ENCODE results near the gene TTC23. TPM values are rescaled to one million over a fixed set of nuclear protein-coding genes. Genes with fewer than 3 reads are reported as not detected.

TTC23 gene
- total RNA-seq, 1 donor from 2014 or later: 7.8 TPM

DNA sequence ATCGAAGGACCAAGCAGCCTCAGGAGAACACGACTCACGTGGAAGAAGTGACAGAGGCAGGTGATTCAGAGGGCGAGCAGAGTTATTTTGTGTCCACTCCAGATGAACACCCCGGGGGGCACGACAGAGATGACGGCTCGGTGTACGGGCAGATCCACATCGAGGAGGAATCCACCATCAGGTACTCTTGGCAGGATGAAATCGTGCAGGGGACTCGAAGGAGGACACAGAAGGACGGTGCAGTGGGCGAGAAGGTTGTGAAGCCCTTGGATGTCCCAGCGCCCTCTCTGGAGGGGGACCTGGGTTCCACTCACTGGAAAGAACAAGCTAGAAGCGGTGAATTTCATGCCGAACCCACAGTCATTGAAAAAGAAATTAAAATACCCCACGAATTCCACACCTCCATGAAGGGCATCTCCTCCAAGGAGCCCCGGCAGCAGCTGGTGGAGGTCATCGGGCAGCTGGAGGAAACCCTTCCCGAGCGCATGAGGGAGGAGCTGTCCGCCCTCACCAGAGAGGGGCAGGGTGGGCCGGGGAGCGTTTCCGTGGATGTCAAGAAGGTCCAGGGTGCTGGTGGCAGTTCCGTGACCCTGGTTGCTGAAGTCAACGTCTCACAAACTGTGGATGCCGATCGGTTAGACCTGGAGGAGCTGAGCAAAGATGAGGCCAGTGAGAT is 118.5 kb downstream of the TTC23 start:
- peaks cover 15% of the 10 kb centered on the region for H3K36me3 Mint-ChIP-seq (ENCODE audit: unreplicated experiment)
- peaks cover 8% of the 10 kb centered on the region for H3K27me3 Mint-ChIP-seq (ENCODE audit: unreplicated experiment)
- TF ChIP-seq, protein P1, sequence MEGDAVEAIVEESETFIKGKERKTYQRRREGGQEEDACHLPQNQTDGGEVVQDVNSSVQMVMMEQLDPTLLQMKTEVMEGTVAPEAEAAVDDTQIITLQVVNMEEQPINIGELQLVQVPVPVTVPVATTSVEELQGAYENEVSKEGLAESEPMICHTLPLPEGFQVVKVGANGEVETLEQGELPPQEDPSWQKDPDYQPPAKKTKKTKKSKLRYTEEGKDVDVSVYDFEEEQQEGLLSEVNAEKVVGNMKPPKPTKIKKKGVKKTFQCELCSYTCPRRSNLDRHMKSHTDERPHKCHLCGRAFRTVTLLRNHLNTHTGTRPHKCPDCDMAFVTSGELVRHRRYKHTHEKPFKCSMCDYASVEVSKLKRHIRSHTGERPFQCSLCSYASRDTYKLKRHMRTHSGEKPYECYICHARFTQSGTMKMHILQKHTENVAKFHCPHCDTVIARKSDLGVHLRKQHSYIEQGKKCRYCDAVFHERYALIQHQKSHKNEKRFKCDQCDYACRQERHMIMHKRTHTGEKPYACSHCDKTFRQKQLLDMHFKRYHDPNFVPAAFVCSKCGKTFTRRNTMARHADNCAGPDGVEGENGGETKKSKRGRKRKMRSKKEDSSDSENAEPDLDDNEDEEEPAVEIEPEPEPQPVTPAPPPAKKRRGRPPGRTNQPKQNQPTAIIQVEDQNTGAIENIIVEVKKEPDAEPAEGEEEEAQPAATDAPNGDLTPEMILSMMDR (IDR thresholded peaks at IDR 0.05; ENCODE audit: partially characterized antibody, unreplicated experiment): no peak
- H3K27ac Mint-ChIP-seq (ENCODE audit: unreplicated experiment): no peak overlapping the region
- H3K4me3 Mint-ChIP-seq (ENCODE audit: unreplicated experiment): no peak overlapping the region
- DNase-seq: no peak
- H3K9me3 Mint-ChIP-seq (ENCODE audit: unreplicated experiment): peaks cover 9% of the 10 kb centered on the region
- H3K4me1 Mint-ChIP-seq (ENCODE audit: low read depth, unreplicated experiment): peaks cover 12% of the 10 kb centered on the region

DNA sequence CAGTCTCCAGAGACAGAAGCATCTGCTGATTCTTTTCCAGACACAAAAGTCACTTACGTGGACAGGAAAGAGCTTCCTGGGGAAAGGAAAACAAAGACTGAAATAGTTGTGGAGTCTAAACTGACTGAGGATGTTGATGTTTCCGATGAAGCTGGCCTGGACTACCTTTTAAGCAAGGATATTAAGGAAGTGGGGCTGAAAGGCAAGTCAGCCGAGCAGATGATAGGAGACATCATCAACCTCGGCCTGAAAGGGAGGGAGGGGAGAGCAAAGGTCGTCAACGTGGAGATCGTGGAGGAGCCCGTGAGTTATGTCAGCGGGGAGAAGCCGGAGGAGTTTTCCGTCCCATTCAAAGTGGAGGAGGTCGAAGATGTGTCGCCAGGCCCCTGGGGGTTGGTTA is 119.1 kb downstream of the TTC23 start:
- no peak overlapping the region for H3K27ac Mint-ChIP-seq (ENCODE audit: unreplicated experiment)
- peaks cover 12% of the 10 kb centered on the region for H3K4me1 Mint-ChIP-seq (ENCODE audit: low read depth, unreplicated experiment)
- H3K36me3 Mint-ChIP-seq (ENCODE audit: unreplicated experiment): peaks cover 15% of the 10 kb centered on the region
- DNase-seq: no peak
- H3K9me3 Mint-ChIP-seq (ENCODE audit: unreplicated experiment): peaks cover 9% of the 10 kb centered on the region
- H3K4me3 Mint-ChIP-seq (ENCODE audit: unreplicated experiment): no peak overlapping the region
- peaks cover 8% of the 10 kb centered on the region for H3K27me3 Mint-ChIP-seq (ENCODE audit: unreplicated experiment)
- TF ChIP-seq, protein P1 (IDR thresholded peaks at IDR 0.05; ENCODE audit: partially characterized antibody, unreplicated experiment): no peak

DNA sequence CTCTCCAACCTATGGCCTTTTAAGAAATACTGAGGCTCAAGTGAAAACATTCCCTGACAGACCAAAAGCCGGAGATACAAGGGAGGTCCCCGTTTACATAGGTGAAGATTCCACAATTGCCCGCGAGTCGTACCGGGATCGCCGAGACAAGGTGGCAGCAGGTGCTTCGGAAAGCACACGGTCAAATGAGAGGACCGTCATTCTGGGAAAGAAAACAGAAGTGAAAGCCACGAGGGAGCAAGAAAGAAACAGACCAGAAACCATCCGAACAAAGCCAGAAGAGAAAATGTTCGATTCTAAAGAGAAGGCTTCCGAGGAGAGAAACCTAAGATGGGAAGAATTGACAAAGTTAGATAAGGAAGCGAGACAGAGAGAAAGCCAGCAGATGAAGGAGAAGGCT is 119.7 kb downstream of the TTC23 start:
- no peak for DNase-seq
- Mint-ChIP-seq H3K27me3 (ENCODE audit: unreplicated experiment) (peaks cover 8% of the 10 kb centered on the region), H3K9me3 (ENCODE audit: unreplicated experiment) (peaks cover 9% of the 10 kb centered on the region), H3K36me3 (ENCODE audit: unreplicated experiment) (peaks cover 15% of the 10 kb centered on the region), H3K4me3 (ENCODE audit: unreplicated experiment) (no peak overlapping the region), H3K27ac (ENCODE audit: unreplicated experiment) (no peak overlapping the region), H3K4me1 (ENCODE audit: low read depth, unreplicated experiment) (peaks cover 12% of the 10 kb centered on the region)
- TF ChIP-seq, protein P1 (IDR thresholded peaks at IDR 0.05; ENCODE audit: partially characterized antibody, unreplicated experiment): no peak

DNA sequence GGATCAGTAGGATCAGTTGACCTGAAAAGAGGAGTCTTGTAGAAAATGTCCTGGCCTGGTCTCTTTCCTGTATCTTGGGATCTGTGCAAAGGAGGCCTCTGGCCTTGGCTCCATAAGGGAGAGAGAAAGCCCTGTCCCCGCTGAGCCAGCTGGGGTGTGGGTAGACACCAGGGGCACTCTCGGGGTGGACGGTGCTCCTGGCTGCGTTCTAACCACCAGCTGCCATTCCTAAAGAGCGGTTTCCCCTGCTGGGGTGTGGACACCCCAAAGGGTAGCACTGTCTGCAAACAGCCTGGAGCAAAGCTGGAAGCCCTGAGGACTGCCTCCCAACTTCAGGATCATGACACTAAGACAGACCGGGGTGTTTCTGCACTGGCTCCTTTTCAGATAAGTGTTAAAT is 121.0 kb downstream of the TTC23 start:
- H3K27me3 Mint-ChIP-seq (ENCODE audit: unreplicated experiment): peaks cover 5% of the 10 kb centered on the region
- H3K9me3 Mint-ChIP-seq (ENCODE audit: unreplicated experiment): peaks cover 9% of the 10 kb centered on the region
- no peak for DNase-seq
- no peak overlapping the region for H3K4me3 Mint-ChIP-seq (ENCODE audit: unreplicated experiment)
- H3K27ac Mint-ChIP-seq (ENCODE audit: unreplicated experiment): no peak overlapping the region
- TF ChIP-seq, protein P1 (IDR thresholded peaks at IDR 0.05; ENCODE audit: partially characterized antibody, unreplicated experiment): no peak
- peaks cover 18% of the 10 kb centered on the region for H3K4me1 Mint-ChIP-seq (ENCODE audit: low read depth, unreplicated experiment)
- peaks cover 15% of the 10 kb centered on the region for H3K36me3 Mint-ChIP-seq (ENCODE audit: unreplicated experiment)

DNA sequence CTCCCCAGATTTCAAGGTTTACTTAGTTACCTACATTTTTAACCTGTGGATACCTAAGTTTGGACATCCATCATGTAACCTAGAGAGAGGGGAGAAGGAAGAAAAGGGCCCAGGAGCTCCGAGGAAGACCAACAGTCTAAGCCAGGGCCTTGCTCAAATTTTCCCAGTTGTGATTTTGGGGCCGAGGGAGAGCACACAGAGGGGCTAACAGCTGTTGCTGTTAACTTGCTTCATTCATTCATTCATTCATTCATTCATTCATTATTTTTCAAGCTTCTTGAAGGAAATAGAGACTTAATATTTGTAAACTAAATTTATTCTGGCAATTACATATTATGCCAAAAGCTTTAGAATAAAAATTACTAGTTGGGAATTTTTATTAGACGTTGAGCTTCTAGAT is 121.6 kb downstream of the TTC23 start:
- DNase-seq: no peak
- H3K4me1 Mint-ChIP-seq (ENCODE audit: low read depth, unreplicated experiment): peaks cover 21% of the 10 kb centered on the region
- TF ChIP-seq, protein P1 (IDR thresholded peaks at IDR 0.05; ENCODE audit: partially characterized antibody, unreplicated experiment): no peak
- peaks cover 5% of the 10 kb centered on the region for H3K27me3 Mint-ChIP-seq (ENCODE audit: unreplicated experiment)
- H3K4me3 Mint-ChIP-seq (ENCODE audit: unreplicated experiment): no peak overlapping the region
- peaks cover 9% of the 10 kb centered on the region for H3K9me3 Mint-ChIP-seq (ENCODE audit: unreplicated experiment)
- peaks cover 15% of the 10 kb centered on the region for H3K36me3 Mint-ChIP-seq (ENCODE audit: unreplicated experiment)
- H3K27ac Mint-ChIP-seq (ENCODE audit: unreplicated experiment): no peak overlapping the region
